HG02943 (cell line): Measurements from ENCODE around the gene GPLD1.

ENCODE experiments used
- ATAC-seq: cut with Tn5 transposase; IDR thresholded peaks from one replicate; pipeline ENCODE4 v1.9.1; 2021; ENCODE audit warnings: mild to moderate bottlenecking, low read depth, moderate library complexity; ENCODE audit not compliant: unreplicated experiment

Gene GPLD1

GRCh38 chr6:24501374-24501773 is 12.0 kb upstream of the GPLD1 start:
- ATAC-seq: no peak

- no peak for ATAC-seq
Observed at GRCh38 chr6:24500683-24501082, 11.3 kb upstream of the GPLD1 start.

GRCh38 chr6:24497254-24497970 is 8.0 kb upstream of the GPLD1 start:
- ATAC-seq: no peak

- peak; percentile 65 for ATAC-seq
Observed at GRCh38 chr6:24494821-24495795, 5.7 kb upstream of the GPLD1 start, which contains the start of gene ALDH5A1. Gene ALDH5A1, plus strand, starts transcription at chr6:24494969. Its CDS starts 28 bp downstream, at chr6:24494997.

GRCh38 chr6:24493945-24494820 is 4.8 kb upstream of the GPLD1 start:
- ATAC-seq: peak; percentile 11

GRCh38 chr6:24492475-24492874 is 3.1 kb upstream of the GPLD1 start:
- ATAC-seq: no peak

- ATAC-seq: no peak
Observed at GRCh38 chr6:24490948-24491347, 1.6 kb upstream of the GPLD1 start.

GRCh38 chr6:24489881-24490280 is 503 bp upstream of the GPLD1 start:
- no peak for ATAC-seq

- ATAC-seq: no peak
Observed at GRCh38 chr6:24486065-24486464, 3.3 kb downstream of the GPLD1 start.

GRCh38 chr6:24484657-24485323 is 4.6 kb downstream of the GPLD1 start:
- no peak for ATAC-seq

GRCh38 chr6:24481449-24481848 is 7.9 kb downstream of the GPLD1 start:
- ATAC-seq: no peak

- ATAC-seq: no peak
Observed at GRCh38 chr6:24480705-24481104, 8.7 kb downstream of the GPLD1 start.

GRCh38 chr6:24478903-24479302 is 10.5 kb downstream of the GPLD1 start:
- no peak for ATAC-seq

- ATAC-seq: no peak
Observed at GRCh38 chr6:24477070-24477469, 12.3 kb downstream of the GPLD1 start.

- ATAC-seq: no peak
Observed at GRCh38 chr6:24476631-24477030, 12.7 kb downstream of the GPLD1 start.

- no peak for ATAC-seq
Observed at GRCh38 chr6:24472181-24472580, 17.2 kb downstream of the GPLD1 start.

- ATAC-seq: no peak
Observed at GRCh38 chr6:24469811-24470210, 19.6 kb downstream of the GPLD1 start.

GRCh38 chr6:24464253-24465038 is 24.9 kb downstream of the GPLD1 start:
- no peak for ATAC-seq

GRCh38 chr6:24460966-24461365 is 28.4 kb downstream of the GPLD1 start:
- no peak for ATAC-seq
